Measurements from ENCODE around the gene RASD2.

RASD2 gene

GRCh38 chr22:35544827-35545226 lies 4.2 kb downstream of the RASD2 start:
- no peak for TF ChIP-seq CTCF (conservative IDR thresholded peaks at IDR 0.05)
- no peak overlapping the region for H3K27ac ChIP-seq

GRCh38 chr22:35546886-35547285 lies 6.3 kb downstream of the RASD2 start:
- no peak overlapping the region for H3K27ac ChIP-seq
- no peak for TF ChIP-seq CTCF (conservative IDR thresholded peaks at IDR 0.05)

- TF ChIP-seq CTCF (conservative IDR thresholded peaks at IDR 0.05): no peak
- no peak overlapping the region for H3K27ac ChIP-seq
Observed at GRCh38 chr22:35547987-35548721, 7.5 kb downstream of the RASD2 start.

- H3K27ac ChIP-seq: no peak overlapping the region
- no peak for TF ChIP-seq CTCF (conservative IDR thresholded peaks at IDR 0.05)
Observed at GRCh38 chr22:35548722-35549112, 8.1 kb downstream of the RASD2 start.

GRCh38 chr22:35549328-35549727 lies 8.7 kb downstream of the RASD2 start:
- H3K27ac ChIP-seq: no peak overlapping the region
- no peak for TF ChIP-seq CTCF (conservative IDR thresholded peaks at IDR 0.05)

GRCh38 chr22:35551549-35552177 lies 11.0 kb downstream of the RASD2 start:
- no peak overlapping the region for H3K27ac ChIP-seq
- TF ChIP-seq CTCF (conservative IDR thresholded peaks at IDR 0.05): no peak

- no peak for TF ChIP-seq CTCF (conservative IDR thresholded peaks at IDR 0.05)
- no peak overlapping the region for H3K27ac ChIP-seq
Observed at GRCh38 chr22:35552196-35552842, 11.7 kb downstream of the RASD2 start.

Data from VCaP (cell line).